Activated T-cell treated with anti-CD3 and anti-CD28 coated beads for 4 hours (primary cell): ENCODE measurements around the gene CAMK2D.

Experiments used
- DNase-seq: peaks from one replicate; pipeline ENCODE4 v3.0.0-alpha.2; 2020

Gene CAMK2D

DNA sequence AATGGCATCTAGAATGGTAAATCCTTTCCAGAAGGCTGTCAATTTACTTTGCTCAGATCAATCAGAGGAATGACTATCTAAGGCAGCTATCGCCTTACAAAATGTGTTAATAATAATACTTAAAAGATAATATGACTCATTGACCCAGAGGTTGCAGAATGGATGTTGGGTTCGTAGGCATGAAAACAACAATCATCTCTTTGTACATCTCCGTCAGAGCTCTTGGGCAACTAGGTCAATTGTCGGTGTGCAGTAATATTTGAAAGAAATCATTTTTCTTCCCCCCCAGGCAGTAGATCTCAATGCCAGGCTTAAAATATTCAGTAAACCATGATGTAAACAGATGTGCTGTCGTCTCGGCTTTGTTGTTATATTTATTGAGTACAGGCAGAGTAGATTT is 165.1 kb downstream of the CAMK2D start:
- no peak for DNase-seq

- no peak for DNase-seq
These were observed 167.3 kb downstream of the CAMK2D start for GRCh38 chr4:113594231-113594556.

DNA sequence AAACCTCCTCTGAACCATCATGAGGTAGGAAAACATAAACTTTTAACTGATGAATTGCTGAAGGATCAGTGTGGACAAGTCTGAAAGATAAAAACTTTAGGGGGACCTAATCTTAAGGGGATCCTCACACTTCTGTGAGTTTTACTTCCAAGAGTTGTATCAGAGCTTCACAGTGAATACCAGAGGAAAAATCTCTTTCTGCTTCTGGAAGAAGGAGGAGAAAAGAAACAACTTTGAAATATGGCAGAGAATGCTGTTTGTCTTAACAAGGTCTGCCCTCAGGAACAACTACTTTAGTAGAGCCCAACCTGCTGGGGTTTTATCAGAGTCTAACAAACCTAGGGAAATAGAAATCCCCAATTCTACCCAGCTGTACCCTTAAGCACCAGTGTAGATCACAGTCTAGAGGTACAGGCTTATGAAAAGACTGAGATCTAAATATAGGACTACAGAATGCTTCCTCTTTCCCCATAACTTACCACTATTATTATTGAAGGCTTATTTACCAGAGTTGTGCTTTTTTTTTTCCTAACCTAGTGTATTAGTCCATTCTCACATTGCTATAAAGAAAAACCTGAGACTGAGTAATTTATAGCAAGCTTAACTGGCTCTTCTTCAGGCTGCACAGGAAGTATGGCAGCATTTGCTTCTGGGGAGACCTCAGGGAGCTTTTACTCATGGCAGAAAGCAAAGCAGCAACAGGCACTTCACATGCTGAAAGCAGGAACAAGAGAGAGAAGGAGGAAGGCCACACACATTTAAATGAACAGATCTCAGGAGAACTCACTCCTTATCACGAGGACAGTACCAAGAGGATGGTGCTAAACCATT is 167.9 kb downstream of the CAMK2D start:
- DNase-seq: no peak

GRCh38 chr4:113591982-113592381 is 169.6 kb downstream of the CAMK2D start:
- no peak for DNase-seq

- no peak for DNase-seq
These were observed 172.5 kb downstream of the CAMK2D start for GRCh38 chr4:113588895-113589668.

GRCh38 chr4:113587640-113588275 is 173.8 kb downstream of the CAMK2D start:
- no peak for DNase-seq

- no peak for DNase-seq
These were observed 174.4 kb downstream of the CAMK2D start for GRCh38 chr4:113587156-113587555.

- no peak for DNase-seq
These were observed 175.5 kb downstream of the CAMK2D start for GRCh38 chr4:113586072-113586471.

DNA sequence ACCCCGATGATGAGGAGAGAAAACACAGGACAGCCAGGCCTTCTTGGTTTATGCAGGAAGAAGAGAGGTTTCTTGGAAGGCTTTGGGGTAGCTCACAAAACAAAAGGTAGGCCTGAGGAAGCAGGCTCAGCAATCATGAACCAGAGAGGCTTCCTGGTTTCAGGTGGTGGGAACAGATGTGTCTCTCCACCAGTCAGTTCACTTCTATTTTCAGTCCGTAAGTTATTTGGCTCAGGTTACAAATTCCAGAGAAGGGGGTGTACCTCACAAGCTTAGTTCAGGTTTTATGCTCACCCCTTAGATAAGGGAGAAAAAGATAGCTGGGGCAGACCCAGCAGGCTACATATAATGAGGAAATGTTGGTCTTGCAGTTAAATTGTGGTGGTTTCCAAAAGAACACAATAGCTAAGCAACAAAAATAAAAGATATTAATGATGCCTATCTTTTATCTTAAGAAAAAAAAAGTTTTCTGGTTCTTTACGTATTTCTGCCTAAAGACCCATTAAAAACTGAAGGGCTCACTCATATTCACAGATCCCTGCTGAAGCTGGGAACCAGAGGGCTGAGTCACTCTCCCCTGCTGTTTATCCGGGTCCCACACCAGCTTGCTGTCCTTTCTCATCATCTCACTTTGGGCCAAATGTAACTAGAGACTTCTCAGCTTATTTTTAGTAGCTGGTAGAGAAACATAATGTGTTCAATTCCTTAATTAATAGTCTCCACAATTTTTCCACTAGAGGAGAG is 177.0 kb downstream of the CAMK2D start:
- DNase-seq: no peak

DNA sequence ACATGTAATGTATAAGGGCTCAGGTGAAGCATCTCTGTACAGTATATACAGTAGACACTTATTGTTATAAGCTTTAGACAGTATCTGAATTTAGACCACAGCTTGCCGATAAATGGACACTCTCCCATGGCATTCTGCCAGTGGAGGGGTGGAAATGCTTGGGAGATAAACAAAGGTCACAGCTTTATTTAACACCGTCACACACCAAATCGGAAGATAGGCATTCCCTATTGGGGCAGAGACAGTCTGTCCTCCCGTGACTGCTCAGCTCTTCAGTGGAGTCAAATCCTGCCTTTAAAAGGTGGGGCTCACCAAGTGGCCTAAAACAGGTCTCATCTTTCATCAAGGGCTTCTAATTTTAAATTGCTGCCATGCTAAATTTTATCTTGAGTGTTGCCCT is 178.8 kb downstream of the CAMK2D start:
- DNase-seq: no peak

- DNase-seq: no peak
These were observed 182.2 kb downstream of the CAMK2D start for GRCh38 chr4:113579360-113579759.

DNA sequence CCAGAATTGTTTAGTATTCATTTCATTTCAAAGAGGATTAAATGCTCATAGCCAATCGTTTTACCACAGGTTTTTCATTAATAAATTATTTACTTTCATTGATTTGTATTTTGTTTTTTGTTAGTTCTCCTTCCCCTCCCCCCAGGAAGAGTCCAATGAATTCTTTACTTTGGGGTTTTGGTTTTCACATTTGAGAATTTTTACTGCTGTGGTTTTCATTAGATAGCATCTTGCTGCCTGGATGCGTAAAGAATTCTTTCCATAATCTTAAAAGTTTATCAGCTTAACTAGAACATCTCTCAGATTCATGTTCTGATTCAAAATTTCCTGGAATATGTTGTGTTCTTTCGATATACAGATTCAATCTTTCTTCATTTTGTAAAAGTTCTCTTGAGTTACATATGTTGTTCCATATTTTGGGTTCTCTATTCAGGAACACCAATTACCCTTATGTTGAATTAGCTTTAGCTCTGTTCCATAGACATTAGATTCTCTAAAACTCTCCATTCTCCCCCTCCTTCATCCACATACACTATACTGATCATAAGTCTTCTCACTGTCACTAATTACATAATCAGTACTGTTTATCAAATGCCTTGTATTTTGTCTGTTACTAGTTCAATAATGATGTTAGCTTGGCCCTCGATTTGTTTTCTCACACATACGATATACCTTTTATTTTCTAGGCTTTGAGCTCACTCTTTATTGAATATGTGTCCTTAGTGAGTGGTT is 184.4 kb downstream of the CAMK2D start:
- no peak for DNase-seq

DNA sequence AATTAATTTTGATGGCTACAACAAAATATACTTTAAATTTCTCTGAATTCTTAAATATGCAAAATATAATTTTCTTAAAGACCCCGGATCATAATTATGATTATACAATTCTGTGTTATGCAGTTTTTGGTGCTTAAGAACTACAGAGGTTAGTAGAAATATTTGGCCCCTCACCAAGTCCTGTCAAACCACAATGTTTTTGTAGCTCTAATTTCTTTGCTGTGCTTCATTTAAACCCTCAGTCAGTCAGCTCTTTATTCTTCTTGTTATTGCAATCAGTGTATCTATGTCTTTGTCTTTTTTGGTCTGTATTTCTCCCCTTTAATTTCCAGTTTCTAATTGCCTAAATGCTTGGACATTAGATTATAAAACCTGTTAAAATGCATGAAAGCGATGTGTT is 186.1 kb downstream of the CAMK2D start:
- DNase-seq: no peak

DNA sequence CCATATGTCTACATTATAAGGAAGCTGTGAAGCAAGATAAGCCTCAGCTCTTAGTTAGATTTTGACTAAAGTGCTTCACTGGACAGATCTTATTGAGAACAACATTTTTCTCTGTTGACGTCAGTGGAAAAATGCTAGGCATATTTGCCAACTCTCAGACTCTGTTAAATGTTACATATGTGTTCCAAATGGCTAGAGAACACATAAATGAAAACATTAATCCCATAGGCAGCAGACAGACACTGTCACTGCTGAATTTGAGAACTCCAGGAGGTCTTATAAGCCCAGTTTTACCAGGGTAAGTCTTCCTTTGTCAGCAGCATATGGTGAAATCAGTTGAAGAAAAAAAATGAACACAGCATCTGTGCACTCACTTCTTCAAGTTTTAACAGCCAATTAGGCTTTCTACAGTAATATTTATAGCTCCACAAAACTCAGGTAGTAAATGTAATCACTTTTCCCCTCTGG is 186.9 kb downstream of the CAMK2D start:
- no peak for DNase-seq

- no peak for DNase-seq
These were observed 188.9 kb downstream of the CAMK2D start for GRCh38 chr4:113572620-113573019.

DNA sequence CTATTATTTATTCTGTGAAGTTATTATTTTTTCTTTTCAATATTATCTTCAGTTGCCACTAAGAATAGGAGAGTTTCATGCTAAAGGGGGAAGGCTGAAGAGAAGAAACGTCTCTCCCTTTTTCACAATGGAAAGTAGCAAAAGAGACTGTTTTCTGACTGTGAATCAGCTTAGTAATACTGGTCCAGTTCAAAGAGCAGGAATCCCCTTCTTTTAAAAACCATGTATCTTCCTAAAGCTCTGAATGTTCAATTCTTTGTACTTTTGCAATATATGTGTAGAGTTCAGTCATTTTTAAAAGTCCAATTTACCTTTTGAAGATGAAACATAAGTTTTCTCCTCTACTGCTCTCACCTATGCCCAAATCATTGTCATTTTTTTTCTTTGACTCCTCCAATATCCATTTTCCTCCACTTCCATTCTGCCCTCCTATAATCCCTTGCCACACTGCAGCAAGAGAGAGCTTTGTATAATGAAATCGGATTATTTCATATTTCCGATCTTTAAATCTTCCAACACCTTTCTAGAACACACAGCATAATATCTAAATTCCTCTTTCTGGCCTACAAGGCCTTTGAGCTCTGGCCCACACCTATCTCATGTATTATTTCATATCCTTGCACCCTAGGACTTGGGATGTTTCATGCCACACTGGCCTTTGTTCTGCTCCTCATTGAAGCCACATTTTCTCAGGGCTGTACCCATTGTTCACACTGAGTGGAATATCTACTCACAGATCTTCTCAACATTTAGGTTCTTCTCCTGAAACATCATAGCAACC is 195.3 kb downstream of the CAMK2D start:
- no peak for DNase-seq

- no peak for DNase-seq
These were observed 195.9 kb downstream of the CAMK2D start for GRCh38 chr4:113565702-113566012.

GRCh38 chr4:113564493-113564892 is 197.0 kb downstream of the CAMK2D start:
- DNase-seq: no peak

DNA sequence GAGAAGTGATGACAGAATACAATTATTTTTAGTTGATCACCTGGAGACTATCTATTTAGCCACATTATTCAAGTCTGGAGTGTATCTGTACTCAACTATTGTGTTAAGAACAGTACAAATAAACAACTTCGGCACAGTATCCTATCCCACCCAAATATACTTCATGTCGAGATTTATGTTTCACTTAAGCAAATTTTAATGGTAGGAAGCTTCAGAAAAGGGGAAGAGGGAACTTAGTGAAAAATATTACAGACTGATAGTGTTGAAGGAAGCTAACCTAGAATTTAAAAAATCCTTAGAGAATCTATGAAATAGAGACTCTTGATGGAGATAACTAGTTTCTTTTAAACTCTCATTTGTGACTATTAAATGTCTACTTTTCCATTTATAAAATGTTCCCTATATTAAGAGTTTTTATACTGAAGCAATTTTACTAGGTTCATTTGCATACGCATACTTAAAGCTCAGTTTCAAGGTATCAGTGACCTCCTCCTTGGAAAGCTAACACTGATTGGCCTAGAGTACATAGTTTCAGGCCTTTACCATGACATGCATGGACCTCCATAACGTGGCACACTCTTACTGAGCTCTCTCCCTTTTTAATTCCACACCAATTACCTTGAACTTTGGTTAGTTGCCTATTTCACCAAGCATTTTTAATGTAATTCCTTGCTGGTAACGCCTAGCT is 197.7 kb downstream of the CAMK2D start:
- DNase-seq: no peak

GRCh38 chr4:113561758-113562157 is 199.8 kb downstream of the CAMK2D start:
- DNase-seq: no peak

DNA sequence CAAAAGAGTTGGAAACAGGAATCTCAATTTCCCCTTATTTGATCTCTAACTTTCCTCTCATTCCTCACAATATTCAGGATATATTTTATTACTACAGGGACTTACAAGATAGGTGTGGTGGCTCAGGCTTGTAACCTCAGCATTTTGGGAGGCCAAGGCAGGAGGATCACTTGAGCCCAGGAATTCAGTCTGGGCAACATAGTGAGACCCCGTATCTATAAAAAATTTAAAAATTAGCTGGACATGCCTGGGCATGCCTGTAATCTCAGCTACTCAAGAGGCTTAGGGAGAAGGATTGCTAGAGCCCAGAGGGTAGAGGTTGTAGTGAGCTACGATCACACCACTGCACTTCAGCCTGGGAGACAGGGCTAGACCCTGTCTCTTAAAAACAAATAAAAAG is 200.4 kb downstream of the CAMK2D start:
- DNase-seq: no peak
